ENCODE data around the gene NEK6.

NEK6 gene

GRCh38 chr9:124395826-124396225 is 138.1 kb downstream of the NEK6 start:
- Histone ChIP-seq H3K79me2 (ENCODE audit: low read length) (peaks cover 90% of the 10 kb centered on the region), H3K9me3 (ENCODE audit: insufficient read depth, low read length) (no peaks in the 10 kb centered on the region), H3K27ac (ENCODE audit: low read length) (no peak overlapping the region), H3K27me3 (ENCODE audit: low read depth, low read length) (no peaks in the 10 kb centered on the region), H3K4me3 (ENCODE audit: low read length) (no peak overlapping the region), H3K4me1 (ENCODE audit: low read length) (peaks cover 7% of the 10 kb centered on the region), H3K36me3 (replicated peaks; ENCODE audit: low read depth, low read length) (peaks cover 41% of the 10 kb centered on the region), H4K20me1 (ENCODE audit: insufficient read depth, low read length) (peaks cover 20% of the 10 kb centered on the region), H3K4me2 (ENCODE audit: low read length) (no peak overlapping the region), H2AFZ (ENCODE audit: low read depth, low read length) (no peak overlapping the region), H3K9ac (ENCODE audit: low read length) (no peak overlapping the region)
- TF ChIP-seq CTCF (IDR thresholded peaks at IDR 0.05; ENCODE audit: low read depth, low read length): no peak
- no peak for TF ChIP-seq EZH2phosphoT487 (IDR thresholded peaks at IDR 0.05; ENCODE audit: low read depth)

- H3K27me3 ChIP-seq (ENCODE audit: low read depth, low read length): no peaks in the 10 kb centered on the region
- no peak overlapping the region for H3K27ac ChIP-seq (ENCODE audit: low read length)
- H2AFZ ChIP-seq (ENCODE audit: low read depth, low read length): no peak overlapping the region
- peaks cover 7% of the 10 kb centered on the region for H3K4me1 ChIP-seq (ENCODE audit: low read length)
- TF ChIP-seq CTCF (IDR thresholded peaks at IDR 0.05; ENCODE audit: low read depth, low read length): no peak
- TF ChIP-seq EZH2phosphoT487 (IDR thresholded peaks at IDR 0.05; ENCODE audit: low read depth): no peak
- peaks cover 81% of the 10 kb centered on the region for H3K79me2 ChIP-seq (ENCODE audit: low read length)
- 0 out of 2 replicates have a peak, but pooled peaks cover 10% of the 10 kb centered on the region for H4K20me1 ChIP-seq (ENCODE audit: insufficient read depth, low read length)
- no peaks in the 10 kb centered on the region for H3K9me3 ChIP-seq (ENCODE audit: insufficient read depth, low read length)
- no peak overlapping the region for H3K4me2 ChIP-seq (ENCODE audit: low read length)
- no peak overlapping the region for H3K4me3 ChIP-seq (ENCODE audit: low read length)
- no peak overlapping the region for H3K9ac ChIP-seq (ENCODE audit: low read length)
- peaks cover 46% of the 10 kb centered on the region for H3K36me3 ChIP-seq (replicated peaks; ENCODE audit: low read depth, low read length)
These were observed 140.6 kb downstream of the NEK6 start for GRCh38 chr9:124398191-124398935.

DNA sequence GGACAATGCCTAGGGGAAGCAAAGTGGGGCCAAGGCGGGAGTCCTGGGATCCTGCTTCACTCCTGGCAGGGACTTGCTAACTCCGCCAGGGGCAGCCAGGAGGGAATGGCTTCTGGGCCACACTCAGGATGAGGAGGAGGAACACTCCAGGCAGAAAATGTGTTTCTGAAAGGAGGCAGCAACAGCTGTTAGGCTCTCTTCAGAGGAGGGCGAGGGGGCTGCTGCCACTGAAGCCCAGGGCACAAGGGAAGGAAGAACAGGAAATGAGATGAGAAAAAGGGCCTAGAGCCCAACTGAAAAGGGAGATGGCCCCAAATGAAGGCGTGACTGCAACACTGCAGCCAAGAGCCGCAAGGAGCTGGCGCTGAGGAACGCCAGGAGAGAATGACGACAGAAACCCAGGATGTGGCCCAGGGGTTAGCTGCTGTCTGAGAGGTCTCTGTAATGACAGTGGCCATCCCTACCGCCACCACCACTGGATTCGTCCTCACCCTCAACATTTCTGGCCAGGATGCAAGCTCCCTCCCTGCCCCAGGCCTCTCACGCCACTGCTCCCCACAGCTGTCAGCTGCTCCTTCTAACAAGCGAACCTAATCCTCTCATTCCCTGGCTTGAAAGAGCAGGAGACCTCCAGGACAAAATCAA is 141.7 kb downstream of the NEK6 start:
- H3K79me2 ChIP-seq (ENCODE audit: low read length): peaks cover 72% of the 10 kb centered on the region
- peaks cover 50% of the 10 kb centered on the region for H3K36me3 ChIP-seq (replicated peaks; ENCODE audit: low read depth, low read length)
- H3K9me3 ChIP-seq (ENCODE audit: insufficient read depth, low read length): no peaks in the 10 kb centered on the region
- no peaks in the 10 kb centered on the region for H3K27me3 ChIP-seq (ENCODE audit: low read depth, low read length)
- H2AFZ ChIP-seq (ENCODE audit: low read depth, low read length): no peak overlapping the region
- peaks cover 4% of the 10 kb centered on the region for H3K4me1 ChIP-seq (ENCODE audit: low read length)
- H4K20me1 ChIP-seq (ENCODE audit: insufficient read depth, low read length): 0 out of 2 replicates have a peak, but pooled peaks cover 10% of the 10 kb centered on the region
- TF ChIP-seq CTCF (IDR thresholded peaks at IDR 0.05; ENCODE audit: low read depth, low read length) (no peak), EZH2phosphoT487 (IDR thresholded peaks at IDR 0.05; ENCODE audit: low read depth) (no peak)
- no peak overlapping the region for H3K4me3 ChIP-seq (ENCODE audit: low read length)
- no peak overlapping the region for H3K9ac ChIP-seq (ENCODE audit: low read length)
- no peak overlapping the region for H3K4me2 ChIP-seq (ENCODE audit: low read length)
- H3K27ac ChIP-seq (ENCODE audit: low read length): no peak overlapping the region
